ENCODE data around the gene RTBDN.

Gene RTBDN

DNA sequence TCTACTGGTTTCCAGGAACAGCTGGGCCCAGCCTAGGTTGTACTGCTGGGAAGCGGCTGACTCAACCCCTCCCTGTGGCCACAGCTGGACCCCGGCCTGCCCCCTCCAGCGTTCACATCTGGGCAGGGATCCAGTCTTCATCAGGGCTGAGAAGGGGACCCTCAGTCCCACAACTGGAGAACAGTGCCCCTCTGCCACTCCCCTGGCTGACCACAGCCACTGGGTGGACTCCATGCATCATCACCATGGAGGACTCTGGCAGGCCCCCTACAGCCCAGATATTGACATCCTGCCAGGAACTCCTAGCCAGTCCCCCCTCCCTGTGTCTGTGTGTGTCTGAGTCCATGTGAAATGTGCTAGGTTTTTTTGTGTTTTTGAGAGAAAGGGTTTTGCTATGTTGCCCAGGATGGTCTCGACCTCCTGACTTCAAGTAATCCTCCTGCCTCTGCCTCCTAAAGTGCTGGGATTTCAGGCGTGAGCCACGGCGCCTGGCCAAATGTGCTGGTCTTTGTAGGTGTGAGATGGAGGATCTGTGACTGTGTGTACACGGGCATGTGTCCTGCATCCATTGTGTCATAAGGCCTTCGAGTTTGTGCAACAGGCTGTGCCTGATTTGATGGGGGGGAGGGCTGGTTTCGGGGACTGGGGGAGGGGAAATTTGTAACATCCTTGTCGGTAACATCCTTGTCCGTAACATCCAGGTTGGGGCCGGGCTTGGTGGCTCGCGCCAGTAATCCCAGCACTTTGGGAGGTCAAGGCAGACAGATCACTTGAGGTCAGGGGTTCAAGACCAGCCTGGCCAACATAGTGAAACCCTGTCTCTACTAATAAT lies 55.0 kb downstream of the RTBDN start:
- H3K27ac ChIP-seq (replicated peaks): peak overlapping the region; percentile 88
- TF ChIP-seq SPI1 (IDR thresholded peaks at IDR 0.05; ENCODE audit: borderline replicate concordance, low read depth): no peak
- TF ChIP-seq, protein P1, sequence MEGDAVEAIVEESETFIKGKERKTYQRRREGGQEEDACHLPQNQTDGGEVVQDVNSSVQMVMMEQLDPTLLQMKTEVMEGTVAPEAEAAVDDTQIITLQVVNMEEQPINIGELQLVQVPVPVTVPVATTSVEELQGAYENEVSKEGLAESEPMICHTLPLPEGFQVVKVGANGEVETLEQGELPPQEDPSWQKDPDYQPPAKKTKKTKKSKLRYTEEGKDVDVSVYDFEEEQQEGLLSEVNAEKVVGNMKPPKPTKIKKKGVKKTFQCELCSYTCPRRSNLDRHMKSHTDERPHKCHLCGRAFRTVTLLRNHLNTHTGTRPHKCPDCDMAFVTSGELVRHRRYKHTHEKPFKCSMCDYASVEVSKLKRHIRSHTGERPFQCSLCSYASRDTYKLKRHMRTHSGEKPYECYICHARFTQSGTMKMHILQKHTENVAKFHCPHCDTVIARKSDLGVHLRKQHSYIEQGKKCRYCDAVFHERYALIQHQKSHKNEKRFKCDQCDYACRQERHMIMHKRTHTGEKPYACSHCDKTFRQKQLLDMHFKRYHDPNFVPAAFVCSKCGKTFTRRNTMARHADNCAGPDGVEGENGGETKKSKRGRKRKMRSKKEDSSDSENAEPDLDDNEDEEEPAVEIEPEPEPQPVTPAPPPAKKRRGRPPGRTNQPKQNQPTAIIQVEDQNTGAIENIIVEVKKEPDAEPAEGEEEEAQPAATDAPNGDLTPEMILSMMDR (IDR thresholded peaks at IDR 0.05; ENCODE audit: insufficient read depth, low read length): no peak
- TF ChIP-seq, protein P2, sequence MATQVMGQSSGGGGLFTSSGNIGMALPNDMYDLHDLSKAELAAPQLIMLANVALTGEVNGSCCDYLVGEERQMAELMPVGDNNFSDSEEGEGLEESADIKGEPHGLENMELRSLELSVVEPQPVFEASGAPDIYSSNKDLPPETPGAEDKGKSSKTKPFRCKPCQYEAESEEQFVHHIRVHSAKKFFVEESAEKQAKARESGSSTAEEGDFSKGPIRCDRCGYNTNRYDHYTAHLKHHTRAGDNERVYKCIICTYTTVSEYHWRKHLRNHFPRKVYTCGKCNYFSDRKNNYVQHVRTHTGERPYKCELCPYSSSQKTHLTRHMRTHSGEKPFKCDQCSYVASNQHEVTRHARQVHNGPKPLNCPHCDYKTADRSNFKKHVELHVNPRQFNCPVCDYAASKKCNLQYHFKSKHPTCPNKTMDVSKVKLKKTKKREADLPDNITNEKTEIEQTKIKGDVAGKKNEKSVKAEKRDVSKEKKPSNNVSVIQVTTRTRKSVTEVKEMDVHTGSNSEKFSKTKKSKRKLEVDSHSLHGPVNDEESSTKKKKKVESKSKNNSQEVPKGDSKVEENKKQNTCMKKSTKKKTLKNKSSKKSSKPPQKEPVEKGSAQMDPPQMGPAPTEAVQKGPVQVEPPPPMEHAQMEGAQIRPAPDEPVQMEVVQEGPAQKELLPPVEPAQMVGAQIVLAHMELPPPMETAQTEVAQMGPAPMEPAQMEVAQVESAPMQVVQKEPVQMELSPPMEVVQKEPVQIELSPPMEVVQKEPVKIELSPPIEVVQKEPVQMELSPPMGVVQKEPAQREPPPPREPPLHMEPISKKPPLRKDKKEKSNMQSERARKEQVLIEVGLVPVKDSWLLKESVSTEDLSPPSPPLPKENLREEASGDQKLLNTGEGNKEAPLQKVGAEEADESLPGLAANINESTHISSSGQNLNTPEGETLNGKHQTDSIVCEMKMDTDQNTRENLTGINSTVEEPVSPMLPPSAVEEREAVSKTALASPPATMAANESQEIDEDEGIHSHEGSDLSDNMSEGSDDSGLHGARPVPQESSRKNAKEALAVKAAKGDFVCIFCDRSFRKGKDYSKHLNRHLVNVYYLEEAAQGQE (IDR thresholded peaks at IDR 0.05; ENCODE audit: insufficient replicate concordance, low read depth): no peak
- no peak for TF ChIP-seq POLR2AphosphoS5 (IDR thresholded peaks at IDR 0.05; ENCODE audit: low read depth)
- TF ChIP-seq GABPA (IDR thresholded peaks at IDR 0.05; ENCODE audit: low read depth): no peak
- no peaks in the 10 kb centered on the region for H3K27me3 ChIP-seq (ENCODE audit: insufficient read depth, poor library complexity, severe bottlenecking)
- no peak overlapping the region for H3K4me3 ChIP-seq (replicated peaks; ENCODE audit: insufficient read depth, low read length)
- DNase-seq (ENCODE audit: low read depth in 1 of 2, low spot score in 1 of 2): no peak

DNA sequence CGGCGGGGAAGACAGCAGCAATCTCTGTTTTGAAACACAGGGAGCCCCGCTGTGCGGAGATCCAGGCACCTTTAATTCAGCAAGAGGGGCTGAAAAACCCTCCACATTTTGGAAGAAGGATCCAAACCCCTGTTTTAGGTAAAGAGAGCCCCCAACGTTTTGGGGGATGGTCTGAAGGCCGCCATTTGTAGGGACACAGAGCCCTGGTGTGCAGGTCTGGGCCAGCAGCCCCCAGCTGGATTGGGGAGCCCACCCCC lies 55.5 kb downstream of the RTBDN start:
- no peak overlapping the region for H3K4me3 ChIP-seq (replicated peaks; ENCODE audit: insufficient read depth, low read length)
- peak overlapping the region; percentile 88 for H3K27ac ChIP-seq (replicated peaks)
- DNase-seq (ENCODE audit: low read depth in 1 of 2, low spot score in 1 of 2): no peak
- TF ChIP-seq GABPA (IDR thresholded peaks at IDR 0.05; ENCODE audit: low read depth) (no peak), SPI1 (IDR thresholded peaks at IDR 0.05; ENCODE audit: borderline replicate concordance, low read depth) (no peak), POLR2AphosphoS5 (IDR thresholded peaks at IDR 0.05; ENCODE audit: low read depth) (no peak)
- TF ChIP-seq, protein P1 (IDR thresholded peaks at IDR 0.05; ENCODE audit: insufficient read depth, low read length): no peak
- TF ChIP-seq, protein P2 (IDR thresholded peaks at IDR 0.05; ENCODE audit: insufficient replicate concordance, low read depth): no peak
- no peaks in the 10 kb centered on the region for H3K27me3 ChIP-seq (ENCODE audit: insufficient read depth, poor library complexity, severe bottlenecking)

DNA sequence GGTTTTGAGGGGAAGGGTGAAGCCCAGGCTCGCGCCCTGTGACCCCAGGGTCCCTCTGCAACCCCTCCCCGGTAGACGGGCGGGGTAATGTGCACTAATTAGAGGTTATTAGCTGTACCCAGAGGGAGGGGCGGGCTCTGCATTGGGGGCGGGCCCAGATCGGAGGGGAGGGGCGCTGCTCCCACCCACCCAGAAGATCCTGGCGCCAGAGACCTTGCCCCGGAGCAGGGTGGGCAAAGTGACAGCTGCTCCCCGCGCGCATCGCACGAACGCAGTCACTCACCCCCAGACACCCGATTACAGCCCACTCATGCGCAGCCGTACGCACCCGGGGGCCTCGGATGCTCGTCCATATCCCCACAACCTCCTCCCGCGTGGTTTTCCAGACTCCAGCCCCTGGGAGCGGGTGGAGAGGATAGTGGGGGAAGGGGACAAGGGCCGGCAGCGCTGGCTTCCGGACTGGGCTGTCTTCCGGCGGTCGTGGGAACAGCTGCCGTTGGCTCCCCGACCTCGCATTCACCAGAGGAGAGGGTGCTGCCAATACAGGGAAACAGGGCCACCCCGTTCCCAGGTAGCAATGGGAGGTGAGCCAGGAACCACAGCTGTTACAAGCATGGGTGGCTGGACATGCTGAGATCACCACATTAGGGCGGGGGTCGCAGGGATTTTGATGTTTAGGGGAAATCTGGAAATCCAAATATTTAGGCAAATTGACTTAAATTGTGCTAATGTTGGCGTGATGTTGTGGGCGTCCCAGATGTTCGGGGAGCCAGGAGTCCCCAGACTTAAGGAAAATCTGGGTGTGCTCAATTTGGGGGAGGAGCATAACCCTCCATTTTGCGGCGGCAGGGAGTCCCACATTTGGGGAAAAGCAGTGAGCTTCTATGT lies 56.1 kb downstream of the RTBDN start:
- Histone ChIP-seq H3K27me3 (ENCODE audit: insufficient read depth, poor library complexity, severe bottlenecking) (no peaks in the 10 kb centered on the region), H3K27ac (replicated peaks) (peak overlapping the region; percentile 88), H3K4me3 (replicated peaks; ENCODE audit: insufficient read depth, low read length) (peak overlapping the region; percentile 78)
- TF ChIP-seq POLR2AphosphoS5 (IDR thresholded peaks at IDR 0.05; ENCODE audit: low read depth) (peak; percentile 43), GABPA (IDR thresholded peaks at IDR 0.05; ENCODE audit: low read depth) (no peak)
- TF ChIP-seq, protein P1 (IDR thresholded peaks at IDR 0.05; ENCODE audit: insufficient read depth, low read length): no peak
- DNase-seq (ENCODE audit: low read depth in 1 of 2, low spot score in 1 of 2): peak in 1 of 2 experiments; percentile 73

All from HL-60 (cell line).